Medulla oblongata (tissue), 1 donor: ENCODE data around the gene OR51I2.

Experiments
- DNase-seq: peaks from one replicate; pipeline ENCODE4 v3.0.0-alpha.2; 2015; ENCODE audit errors: extremely low spot score

Gene OR51I2, protein sequence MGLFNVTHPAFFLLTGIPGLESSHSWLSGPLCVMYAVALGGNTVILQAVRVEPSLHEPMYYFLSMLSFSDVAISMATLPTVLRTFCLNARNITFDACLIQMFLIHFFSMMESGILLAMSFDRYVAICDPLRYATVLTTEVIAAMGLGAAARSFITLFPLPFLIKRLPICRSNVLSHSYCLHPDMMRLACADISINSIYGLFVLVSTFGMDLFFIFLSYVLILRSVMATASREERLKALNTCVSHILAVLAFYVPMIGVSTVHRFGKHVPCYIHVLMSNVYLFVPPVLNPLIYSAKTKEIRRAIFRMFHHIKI

DNA sequence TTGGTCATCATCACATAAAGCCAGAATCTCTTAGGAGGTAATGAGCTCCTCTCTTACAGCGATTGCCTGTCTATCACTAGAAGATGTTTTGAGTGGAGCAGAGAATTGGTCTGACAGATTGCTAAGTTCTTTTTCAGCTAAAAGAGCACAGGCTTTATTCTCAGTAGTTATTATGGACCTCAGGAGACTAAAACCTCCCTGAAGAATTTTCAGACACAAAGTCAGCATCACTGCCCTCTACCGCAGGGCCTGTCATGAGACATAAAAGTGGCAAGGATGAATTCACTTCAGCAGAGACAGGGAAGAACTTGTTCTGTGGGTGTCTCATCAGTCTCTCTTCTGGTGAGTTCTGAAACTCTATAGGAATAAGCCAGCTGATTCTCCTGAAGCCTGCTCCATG lies at the start of gene OR51I2:
OR51I2 (plus strand) TSS at position 301 of the 400 bp plus-strand sequence. CDS start 4,166 bp downstream, outside the sequence.
- no peak for DNase-seq

DNA sequence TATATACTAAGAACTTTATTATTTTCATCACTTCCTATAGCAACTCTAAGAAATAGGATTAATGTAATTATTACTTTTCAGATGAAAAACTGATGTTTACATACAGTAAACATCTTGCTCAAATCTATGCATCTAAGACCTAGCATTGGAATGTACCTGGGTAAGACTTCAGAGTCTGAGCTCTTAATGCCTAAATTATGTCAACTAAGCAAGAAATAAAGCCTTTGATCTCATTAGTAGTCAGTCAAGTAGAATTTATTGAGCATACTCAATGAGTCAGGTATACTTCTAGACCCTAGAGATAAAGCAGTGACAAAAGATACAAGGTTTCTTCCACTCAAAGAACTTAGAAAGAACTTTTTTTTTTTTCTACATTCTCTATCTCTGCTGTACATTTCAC lies 44.0 kb upstream of the OR51I2 start:
- no peak for DNase-seq

DNA sequence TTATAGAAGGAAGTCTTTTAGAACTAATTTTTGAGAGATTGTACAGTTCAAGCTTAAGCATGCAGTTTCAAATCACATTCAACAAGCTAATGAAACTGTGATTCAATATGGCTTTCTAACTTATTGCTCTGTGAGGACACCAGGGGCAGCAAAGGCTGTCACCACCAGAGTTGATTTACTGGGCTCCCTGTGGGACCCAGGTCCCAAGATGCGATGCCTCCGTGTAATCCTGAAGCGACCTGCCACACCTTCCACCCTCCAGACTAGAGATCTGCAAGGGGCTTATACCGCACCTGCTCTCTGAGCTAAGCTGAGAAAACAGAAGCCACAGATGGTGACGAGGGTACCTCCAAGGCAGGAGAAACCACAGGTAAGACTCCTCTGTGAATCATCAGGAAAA lies 28.1 kb upstream of the OR51I2 start:
- no peak for DNase-seq

DNA sequence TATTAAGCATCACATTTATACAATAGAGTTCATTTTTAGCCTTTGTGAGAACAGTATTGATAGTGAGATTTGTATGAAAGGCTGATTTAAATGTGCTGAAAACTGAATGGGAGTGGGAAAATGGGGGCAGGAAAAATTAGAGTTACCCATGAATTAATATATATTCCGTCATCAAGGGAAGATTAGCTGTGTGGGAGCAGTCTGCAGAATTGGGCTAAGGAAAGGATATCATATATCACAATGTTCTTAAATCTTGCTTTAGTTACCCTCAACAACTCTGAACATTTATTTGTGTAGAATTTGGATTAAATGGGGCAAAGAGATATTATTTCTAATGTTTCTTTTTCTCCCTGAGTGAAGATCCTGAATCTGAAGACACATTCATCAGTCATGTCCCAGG lies 27.3 kb upstream of the OR51I2 start, which contains the start of gene OR51Q1:
OR51Q1 (plus strand) TSS at position 301 of the 400 bp plus-strand sequence; CDS start at position 391, 90 bp downstream.
- no peak for DNase-seq

DNA sequence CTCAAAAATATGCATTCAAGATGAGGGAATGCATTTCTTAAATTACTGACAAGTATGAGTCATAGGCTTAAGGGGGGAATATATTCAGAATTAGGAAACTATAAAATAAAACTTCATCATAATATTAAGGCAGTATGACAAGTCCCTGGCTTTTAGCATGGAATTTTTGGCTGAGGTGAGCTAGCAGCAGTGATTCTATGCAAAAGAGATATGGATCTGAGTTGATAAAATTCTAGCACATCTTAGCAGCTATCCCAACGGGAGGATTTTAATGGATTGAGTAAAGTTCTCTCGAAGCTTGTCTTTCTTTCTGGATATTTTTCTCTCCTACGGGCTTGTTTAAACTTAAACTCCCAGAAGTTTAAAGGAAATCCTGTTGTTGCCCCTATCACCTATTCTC lies 26.0 kb upstream of the OR51I2 start:
- no peak for DNase-seq

DNA sequence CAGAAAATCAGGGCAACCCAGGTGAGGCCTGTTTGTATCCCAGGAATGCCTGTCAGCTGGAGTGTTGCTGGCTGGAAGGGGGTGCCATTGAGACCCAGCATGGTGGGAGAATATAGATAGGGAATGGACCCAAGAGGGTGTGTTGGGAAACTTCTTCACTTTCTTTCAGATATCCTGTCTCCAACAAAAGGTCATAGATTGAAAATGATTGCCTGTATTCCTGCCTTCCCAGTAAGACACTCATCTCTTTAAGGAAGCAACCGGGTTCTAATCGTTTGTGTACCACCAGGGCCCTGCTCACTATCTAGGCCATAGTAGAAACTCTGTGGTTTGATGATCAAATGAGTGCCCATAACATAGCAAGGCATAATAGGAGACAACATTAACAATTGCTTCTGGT lies 7.7 kb upstream of the OR51I2 start, which contains the start of gene OR51I1:
OR51I1 (minus strand) TSS at position 101 of the 400 bp plus-strand sequence; CDS start at position 101, 0 bp downstream.
- no peak for DNase-seq

DNA sequence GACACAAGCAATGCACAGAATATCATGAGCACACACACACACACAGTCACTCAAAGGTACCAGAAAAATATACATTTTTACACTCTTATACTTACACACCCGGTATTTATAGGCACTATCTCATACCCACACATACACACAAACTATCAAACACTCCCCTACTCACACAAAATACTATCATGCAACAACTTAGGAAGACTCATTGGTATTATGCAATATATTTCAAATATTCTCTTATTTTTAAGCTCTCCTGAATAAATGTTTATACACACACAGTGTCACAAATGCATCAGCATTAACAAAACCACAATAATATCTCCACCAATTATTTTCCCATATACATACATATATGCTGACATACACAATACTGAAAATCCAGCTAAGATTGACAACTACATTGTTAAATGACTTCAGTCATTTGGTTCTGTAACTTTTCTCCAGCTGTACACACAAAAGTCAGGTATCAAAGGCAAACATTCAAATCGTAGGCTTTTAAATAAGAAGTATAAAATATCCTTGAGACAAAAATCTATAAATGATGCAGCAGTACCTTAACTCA lies 5.2 kb upstream of the OR51I2 start:
- no peak for DNase-seq

DNA sequence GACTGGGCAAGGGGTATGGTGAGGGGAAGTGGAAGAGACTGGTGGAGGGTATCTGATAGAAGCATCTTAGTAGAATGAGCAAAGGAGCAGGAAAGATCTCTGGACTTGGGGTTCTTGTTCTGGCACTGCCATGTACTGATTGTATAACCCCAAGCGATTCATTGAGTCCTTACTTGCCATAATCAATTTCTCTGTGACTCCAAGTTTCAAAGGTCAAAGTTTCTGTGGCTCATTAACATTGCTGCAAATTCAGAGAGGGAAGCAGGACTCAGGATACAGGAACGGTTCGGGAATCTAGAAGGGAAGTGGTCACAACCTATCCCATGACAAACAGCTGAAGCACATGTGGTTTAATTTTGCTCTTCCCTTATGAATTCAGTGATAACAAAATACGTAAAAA lies 309 bp downstream of the OR51I2 start:
- no peak for DNase-seq

DNA sequence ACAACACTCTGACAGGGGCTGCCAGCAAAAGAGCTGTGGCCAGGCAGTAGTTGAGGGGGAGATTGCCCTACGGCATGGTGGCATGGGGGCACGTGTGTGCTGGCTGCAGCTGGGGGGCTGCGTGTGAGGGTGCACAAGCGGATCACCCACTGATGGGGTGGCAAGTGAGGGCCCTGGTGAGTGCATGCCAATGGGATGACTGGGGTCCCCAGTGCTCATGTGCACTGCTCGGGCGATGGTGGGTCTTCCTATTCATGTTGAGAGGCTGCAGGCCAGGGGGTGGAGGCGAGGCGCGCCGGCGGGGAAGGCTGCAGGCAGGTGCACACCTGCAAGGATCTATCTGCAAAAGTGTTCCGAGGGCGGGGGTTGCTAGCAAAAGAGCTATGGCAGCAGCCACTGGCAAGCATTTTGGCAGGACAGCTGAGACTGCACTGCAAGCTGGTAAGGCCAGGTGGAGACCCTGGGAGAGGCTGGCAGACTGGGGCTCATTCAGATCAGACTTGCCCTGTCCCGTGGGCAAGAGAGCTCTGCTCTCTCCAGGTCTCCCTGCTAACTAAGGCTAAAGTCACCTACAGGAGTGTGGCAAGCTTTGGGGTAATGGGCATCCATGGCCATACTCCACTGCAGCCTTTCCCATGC lies 12.0 kb downstream of the OR51I2 start:
- no peak for DNase-seq

DNA sequence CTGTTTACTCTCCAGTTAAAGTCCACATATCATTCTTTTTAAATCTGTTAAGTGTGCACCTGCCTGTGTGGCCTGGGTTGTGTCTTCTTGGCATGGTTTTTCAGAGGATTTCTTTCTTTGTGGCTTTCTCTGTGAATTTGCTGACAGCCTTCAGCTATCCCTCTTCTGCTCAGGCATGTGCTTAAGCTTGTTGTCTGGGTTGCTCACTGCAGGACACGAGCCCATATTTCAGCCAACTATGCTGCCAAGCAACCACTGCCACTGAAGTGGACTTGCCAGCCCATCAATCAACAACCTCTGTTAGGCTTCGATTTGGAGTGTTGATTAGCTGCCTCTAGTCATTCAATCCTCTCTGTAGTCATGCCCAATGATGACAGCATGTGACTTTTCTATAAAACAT lies 18.4 kb downstream of the OR51I2 start:
- peak; percentile 3 for DNase-seq

DNA sequence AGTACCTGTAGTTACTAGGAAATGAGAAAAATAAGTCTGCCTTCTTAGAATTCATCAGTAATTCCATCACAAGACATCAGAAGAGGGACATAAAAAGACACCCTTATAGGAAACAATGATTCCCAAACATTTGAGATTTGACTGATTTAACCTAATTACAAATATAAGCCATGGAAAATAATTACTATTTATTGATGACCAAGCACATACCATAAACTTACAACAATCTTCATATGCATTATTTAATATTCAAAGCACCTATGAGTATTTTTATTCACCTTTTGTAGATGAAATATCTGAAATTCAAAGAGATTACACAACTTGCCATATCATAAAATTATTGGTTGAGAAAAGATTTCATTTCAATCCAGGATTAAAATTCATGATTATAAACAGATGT lies 24.8 kb downstream of the OR51I2 start:
- no peak for DNase-seq

DNA sequence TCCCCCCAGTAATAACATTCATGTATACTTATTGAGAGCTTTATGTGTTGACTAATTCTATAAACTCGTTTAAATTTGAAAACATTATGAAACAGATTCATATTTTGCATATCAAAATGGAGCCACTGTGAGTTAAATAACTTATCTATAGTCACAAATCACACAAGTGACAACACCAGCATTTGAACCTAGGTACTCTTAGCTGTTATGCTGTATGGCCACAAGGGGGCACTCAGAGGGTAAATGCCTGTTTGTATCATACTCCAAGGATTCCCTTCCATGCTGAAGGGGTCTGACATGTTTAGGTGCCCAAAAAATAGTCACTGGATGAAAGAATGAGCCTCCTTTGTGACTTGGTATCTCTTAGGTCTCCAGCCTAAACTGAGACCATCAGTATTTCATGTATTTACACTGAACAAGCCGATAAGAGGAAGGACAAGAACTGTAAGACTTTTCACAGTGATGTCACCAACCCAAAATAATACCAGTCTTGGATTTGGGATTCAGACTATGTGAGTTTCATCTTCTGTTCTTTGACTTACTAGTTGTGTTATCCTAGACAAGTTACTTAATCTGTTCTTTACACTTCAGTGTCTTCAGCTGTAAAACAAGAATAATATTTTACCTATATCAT lies 27.2 kb downstream of the OR51I2 start:
- peak; percentile 67 for DNase-seq

DNA sequence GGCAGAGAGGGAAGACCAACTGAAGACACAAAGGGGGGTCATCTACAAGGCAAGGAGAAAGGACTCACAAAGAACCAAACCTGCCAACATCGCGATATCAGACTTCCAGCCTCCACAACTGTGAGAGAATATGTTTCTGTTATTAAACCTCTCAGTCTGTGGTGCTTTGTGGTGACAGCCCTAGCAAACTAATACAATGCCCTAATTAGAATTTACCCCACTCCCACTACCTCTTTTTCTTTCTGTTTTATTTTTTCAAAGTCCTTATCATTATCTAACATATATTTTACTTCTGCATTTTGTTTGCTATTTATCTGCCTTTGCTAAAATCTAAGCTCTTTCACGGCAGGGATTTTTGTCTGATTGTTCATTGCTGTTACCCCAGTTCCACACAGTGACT lies 36.9 kb downstream of the OR51I2 start:
- no peak for DNase-seq

DNA sequence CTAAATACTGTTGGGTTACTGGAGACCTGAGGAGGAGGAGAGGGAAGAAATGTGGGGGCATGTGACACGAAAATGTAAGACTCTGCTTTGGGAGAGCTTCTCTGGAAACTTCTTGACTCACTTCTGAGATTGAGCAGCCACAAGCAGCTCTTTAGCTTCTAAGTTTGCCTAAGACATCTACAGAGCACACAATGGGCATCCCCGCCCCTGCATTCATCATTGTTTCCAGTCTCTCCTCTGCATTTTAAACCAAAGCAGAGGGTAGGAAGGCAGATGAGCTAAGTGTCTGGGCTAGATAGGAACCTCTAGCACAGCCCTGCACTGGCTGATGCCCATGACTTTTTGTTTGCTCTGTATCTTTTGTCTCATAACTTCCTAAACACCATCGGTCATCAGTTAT lies 37.3 kb downstream of the OR51I2 start:
- DNase-seq: no peak

DNA sequence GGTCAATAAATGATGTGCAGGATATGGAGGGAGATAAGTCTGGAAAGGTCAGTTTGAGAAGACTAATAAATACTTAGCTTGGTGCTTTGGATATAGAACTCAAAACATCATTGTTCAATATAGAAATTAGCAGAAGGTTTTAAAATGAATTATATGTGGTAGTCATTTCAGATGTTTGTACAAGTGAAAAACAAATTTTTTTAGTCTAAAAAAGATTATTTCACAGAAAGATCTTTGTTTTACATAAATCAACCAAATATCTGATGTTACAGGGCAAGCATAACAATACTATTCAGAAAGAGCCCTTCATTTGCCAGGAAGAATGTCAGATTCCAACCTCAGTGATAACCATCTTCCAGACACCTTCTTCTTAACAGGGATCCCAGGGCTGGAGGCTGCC lies 39.3 kb downstream of the OR51I2 start, which contains the start of gene OR52D1:
OR52D1 (plus strand) TSS at position 301 of the 400 bp plus-strand sequence; CDS start at position 323, 22 bp downstream.
- DNase-seq: no peak

DNA sequence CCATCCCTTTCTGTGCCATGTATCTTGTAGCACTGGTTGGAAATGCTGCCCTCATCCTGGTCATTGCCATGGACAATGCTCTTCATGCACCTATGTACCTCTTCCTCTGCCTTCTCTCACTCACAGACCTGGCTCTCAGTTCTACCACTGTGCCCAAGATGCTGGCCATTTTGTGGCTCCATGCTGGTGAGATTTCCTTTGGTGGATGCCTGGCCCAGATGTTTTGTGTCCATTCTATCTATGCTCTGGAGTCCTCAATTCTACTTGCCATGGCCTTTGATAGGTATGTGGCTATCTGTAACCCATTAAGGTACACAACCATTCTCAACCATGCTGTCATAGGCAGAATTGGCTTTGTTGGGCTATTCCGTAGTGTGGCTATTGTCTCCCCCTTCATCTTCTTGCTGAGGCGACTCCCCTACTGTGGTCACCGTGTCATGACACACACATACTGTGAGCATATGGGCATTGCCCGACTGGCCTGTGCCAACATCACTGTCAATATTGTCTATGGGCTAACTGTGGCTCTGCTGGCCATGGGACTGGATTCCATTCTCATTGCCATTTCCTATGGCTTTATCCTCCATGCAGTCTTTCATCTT lies 39.8 kb downstream of the OR51I2 start:
- no peak for DNase-seq

DNA sequence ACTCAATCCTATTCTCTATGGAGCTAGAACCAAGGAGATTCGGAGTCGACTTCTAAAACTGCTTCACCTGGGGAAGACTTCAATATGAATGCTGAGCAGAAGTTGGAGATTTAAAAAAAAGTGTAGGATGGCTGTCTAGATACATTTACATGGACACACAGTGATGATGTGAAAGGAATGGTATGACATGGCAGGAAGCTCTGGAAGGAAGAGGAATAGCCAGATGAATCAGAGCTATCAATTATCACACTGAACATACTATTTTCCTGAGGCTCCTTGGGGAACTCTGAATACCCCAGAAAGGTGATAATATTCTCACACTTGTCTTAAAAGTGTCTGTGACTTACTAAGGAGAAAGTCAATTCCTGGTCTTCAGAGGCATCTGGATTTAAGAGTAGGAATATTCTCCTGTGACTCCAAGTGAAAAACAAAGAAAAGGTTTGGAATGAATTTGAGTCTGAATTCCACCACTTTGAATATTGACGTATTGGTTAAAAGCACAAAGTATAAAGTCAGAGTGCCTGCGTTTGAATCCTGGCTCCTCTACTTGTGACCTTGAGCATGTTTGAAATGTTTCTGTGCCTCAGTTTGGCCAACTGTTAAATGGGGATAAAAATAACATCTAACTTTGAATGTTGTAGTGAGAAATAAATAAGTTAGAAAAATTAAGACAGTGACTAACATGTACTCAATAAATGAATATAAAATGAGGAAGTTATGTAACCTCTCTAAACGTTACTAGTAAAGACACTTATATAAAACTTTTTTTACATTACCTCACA lies 40.6 kb downstream of the OR51I2 start:
- DNase-seq: no peak

DNA sequence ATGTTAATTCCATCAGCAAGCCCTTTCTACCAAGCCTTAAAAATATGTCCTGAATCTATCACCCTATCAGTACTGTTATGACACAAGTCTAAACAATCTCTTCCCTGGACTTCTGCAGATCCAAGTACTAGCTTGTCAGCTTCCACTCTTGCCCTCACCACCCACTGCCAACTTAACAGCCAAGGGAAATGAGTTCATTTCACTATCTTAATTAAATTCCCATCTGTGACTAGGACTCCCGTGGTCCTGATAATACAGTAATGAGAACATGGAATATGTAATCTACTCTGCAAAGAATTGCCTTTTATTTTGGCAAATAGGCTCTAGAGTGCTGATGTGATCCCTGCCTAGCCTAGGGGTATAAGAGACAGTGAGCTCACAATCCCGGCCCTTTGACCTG lies 50.5 kb downstream of the OR51I2 start:
- DNase-seq: no peak

DNA sequence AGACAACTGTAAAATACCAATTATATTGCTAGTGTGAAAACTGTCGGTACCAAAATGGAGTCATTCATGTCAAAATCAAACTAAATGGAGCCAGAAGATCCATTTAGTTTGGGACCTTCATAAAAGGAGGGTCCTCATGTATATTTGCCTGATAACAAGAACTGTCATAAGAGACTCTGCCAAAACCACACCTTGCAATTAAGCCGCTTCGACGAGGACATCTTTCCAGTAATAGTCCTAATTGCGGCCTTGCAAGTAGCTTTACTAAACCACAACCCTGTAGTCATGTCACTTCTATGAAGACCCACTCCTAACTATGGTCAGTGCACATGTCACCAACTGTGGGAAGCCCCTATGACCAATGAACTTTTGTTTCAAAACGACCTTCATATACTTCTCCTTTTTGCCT lies 51.3 kb downstream of the OR51I2 start:
- DNase-seq: no peak

DNA sequence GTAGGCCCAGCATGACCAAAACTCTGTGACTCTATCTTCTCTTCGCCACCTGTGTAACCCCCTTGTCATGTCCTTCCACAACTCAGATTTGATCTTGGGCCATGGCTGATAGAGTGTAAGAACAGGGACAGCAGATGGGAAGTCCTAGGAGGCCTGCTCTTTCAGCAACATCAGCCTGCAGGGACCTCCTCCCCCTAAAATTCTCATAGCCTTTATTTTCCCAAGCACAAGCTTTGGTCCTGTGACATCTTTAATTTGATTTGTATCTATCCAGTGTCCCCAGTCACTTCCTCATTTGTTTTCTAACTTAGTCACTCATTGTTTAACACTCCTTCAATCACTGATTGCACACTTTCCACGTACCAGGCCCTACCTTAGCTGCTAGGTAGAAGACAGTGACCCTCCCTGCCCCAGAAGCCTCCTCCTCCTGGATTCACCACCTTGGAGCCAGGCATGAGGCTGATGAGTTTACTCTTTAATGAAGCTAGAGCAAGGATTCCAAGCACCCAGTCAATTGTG lies 55.3 kb downstream of the OR51I2 start:
- DNase-seq: no peak
